Stimulated activated CD4-positive, alpha-beta T cell treated with anti-CD3 and anti-CD28 coated beads, TNF-alpha, amount 100 ng/mL, for 24 hours (primary cell): ENCODE measurements around the gene WAPL.
A peak's percentile ranks its signal among the peaks of the same experiment; 100 is the strongest.

Experiments used
- DNase-seq, 3 experiments: peaks; one replicate each; pipeline ENCODE4 v3.0.0-alpha.2; 2020; ENCODE audit warnings: low read depth in 3 of 3

WAPL gene

GRCh38 chr10:86413046-86413728 is 108.4 kb downstream of the WAPL start:
- no peak for DNase-seq

DNA sequence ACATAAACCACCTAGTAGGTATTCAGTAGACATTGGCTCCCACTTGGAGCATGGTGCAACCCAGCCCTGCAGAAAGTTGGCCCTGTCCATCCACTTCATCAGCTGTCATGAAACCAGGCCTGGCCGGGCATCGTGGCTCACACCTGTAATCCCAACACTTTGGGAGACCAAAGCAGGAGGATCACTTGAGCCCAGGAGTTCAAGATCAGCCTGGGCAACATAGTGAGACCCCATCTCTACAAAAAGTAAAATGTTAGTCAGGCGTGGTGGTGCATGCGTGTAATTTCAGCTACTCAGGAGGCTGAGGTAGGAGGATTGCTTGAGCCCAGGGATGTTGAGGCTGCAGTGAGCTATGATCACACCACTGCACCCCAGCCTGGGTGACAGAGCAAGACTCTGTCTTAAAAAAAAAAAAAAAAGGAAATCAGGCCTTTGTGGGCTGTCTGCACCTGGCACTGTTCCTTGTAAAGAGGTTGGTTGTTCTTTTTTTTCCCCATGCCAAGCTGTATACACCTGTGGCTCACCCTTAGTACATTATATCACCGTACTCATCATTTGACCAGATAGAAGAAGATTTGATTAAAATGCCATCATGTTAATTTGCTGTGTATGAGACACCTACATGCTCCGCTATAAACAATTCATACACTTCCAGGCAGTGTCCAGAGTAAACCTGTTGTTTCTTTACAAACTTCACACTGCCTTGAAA is 109.6 kb downstream of the WAPL start:
- no peak for DNase-seq

GRCh38 chr10:86411281-86411841 is 110.2 kb downstream of the WAPL start:
- no peak for DNase-seq

GRCh38 chr10:86410542-86411124 is 111.0 kb downstream of the WAPL start:
- no peak for DNase-seq

DNA sequence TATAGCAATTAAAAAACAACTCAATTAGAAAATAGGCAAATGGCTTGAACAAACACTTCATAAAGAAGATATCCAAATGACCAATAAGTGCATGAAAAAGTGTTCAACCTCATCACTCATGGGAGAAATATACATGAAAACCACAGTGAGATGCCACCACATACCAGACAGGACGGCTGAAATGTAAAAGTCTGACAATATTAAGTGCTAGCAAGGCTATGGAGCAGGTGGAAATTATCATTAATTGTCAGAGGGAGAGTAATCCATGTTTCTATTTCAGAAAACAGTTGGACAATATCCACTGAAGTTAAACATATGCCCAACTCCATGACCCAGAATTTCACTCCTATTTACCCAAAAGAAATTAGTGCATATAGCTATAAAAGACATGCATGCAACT is 112.4 kb downstream of the WAPL start:
- no peak for DNase-seq

- DNase-seq = no peak
Measured at GRCh38 chr10:86403183-86403797, 118.3 kb downstream of the WAPL start.

DNA sequence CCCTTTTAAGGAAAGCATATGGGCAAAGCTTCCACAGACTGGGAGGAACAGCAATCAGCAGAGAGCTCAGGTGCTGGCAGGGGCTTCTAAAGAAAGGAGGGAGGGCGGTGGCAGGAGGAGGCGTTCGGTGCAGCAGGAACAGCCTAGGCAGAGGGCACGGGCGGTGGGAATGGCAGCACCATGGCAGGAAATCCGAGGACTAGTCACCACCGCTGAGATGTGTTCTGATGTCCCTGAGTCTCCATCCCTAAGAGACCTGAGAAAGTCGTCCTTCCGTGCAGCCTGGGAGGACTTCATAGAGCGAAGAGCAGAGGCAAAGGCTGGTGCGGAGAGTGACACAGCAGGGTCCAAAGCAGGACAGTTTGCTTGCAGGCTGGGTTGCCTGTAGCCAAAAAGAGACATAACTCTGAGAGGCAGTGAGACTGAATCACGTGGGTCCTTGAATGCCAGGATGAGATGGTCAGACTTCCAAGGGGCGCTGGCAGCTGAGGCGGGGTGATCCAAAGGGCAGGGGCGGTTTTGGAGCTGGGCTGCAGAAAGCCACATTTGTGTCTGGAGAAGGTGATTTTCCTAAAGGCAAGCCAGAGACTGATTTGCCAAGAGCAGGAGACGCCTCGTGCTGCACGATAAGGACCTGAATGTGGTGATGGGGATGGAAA is 119.2 kb downstream of the WAPL start:
- DNase-seq = no peak

GRCh38 chr10:86401588-86402282 is 119.9 kb downstream of the WAPL start:
- DNase-seq = peak in 1 of 3 experiments; percentile 16

GRCh38 chr10:86400705-86401587 is 120.6 kb downstream of the WAPL start:
- DNase-seq = peak; percentile 55 to 74 (median 59)

DNA sequence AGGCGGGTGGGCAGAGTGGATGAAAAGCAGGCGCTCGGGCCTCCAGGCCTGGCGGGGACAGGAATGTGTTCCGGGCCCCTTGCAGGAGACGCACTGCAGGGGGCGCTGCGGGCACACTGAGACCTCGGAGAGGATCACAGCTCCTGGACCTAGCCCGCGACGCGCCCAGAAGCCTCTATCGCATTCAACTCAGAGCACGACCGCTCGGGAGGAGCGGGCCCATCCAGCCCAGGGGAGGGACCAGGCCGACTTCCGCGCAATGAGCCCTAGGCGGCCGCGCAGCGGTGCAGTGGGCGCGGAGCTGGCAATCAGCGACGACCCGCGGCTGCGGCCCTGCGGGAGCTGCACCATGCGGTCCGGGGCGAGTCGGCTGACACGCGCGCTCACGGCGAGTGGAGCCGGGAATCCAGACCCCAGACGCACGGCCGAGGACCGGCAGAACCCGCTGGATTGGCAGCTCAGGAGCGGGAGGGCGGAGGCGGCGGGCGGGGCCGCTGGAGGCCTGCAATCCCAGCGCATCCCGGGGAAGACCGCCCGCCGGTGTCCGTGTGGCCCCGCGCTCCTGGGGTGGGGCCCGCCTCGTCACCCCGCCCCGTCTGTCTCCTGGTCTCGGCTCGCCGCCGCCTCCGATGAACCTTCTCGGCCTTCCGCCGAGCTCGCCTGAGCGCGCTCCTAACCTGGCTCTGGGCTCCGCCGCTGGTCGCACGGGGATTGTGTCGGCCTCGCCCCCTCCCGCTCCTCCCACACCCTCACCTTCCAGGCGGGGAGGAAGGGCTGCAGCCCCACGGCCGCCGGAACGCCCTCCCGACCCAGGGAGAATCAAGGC is 121.5 kb downstream of the WAPL start:
- peak; percentile 86 to 95 (median 89) for DNase-seq

- no peak for DNase-seq
Measured at GRCh38 chr10:86399514-86399878, 122.1 kb downstream of the WAPL start.

DNA sequence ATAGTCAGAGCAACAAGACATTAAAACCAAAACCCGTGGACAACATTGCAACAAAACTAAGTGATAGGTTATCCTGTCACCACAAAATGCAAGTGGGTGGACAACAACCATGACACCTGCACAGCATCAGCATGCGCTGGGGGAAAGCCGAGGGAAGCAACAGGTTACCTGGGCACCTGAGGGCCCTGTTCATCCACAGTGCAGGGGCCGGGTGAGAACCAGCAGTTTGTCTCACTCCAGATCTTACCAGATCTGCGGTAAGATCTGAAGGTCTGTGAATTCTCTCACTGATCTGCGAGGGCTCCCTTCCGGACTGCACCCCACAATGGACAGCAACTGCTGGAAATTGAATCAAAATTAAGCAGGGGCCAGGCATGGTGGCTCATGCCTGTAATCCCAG is 124.5 kb downstream of the WAPL start:
- DNase-seq = no peak

- DNase-seq = no peak
Measured at GRCh38 chr10:86393862-86394455, 127.6 kb downstream of the WAPL start.

- DNase-seq = no peak
Measured at GRCh38 chr10:86393362-86393761, 128.2 kb downstream of the WAPL start.

DNA sequence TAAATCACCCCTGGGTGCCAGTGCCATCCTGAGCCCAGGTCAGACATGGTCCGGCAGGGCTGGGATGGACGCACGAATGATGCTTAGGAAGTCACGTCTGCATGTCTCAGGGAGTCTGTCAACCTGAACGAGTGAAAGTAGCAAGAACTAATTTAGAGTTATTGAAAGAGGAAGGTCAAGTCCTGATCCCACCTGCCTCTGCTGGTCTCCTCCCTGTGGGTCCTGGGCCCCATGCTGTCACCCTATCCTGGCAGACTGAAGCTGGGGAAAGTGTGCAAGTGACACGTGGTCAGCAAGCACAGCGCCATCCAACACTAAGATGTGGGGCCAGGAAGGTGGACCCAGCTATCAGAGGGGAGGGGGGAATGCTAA is 128.9 kb downstream of the WAPL start:
- no peak for DNase-seq

- no peak for DNase-seq
Measured at GRCh38 chr10:86391986-86392722, 129.4 kb downstream of the WAPL start.

DNA sequence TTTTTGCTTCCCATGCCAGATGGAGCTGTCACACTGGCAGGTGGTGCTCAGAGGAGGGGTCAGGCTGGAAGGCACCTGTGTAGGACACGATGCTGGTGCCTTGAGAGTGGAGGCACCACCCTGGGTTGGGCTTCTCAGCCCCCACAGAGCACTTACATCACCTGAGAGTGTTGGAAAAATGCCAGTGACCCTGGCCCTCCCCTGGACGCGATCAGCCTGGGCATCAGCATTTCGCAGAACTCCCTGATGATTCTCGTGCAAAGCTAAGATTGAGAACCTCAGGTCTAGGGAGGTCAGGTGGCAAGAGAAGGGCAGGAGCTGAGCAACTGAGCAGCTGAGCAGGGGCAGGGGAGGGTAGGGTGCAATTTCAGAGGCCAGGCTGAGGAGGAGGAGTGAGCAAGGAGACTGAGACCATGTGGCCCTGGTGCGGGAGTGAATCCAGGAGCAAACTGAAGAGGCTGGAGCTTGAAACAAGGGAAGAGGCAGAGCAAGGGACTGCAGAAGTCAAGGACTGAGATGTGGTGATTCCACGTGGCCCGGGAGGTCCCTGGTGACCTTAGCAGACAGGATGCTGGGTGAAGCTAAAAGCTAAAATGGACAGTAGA is 130.3 kb downstream of the WAPL start:
- no peak for DNase-seq
